Adrenal gland (tissue), 12 donors: ENCODE data around the gene USP3. TPM values are rescaled to one million over a fixed set of nuclear protein-coding genes. Genes with fewer than 3 reads are reported as not detected.

Experiments used
- DNase-seq, 7 donors: peaks; one replicate each; pipeline ENCODE4 v3.0.0-alpha.2; 2019 to 2020
- H3K27ac ChIP-seq, 5 donors: fragments of 200-600 bp; sonication (generic) in 4 of 5; 1 replicate in 3 of 5; 2 replicates in 2 of 5; pipeline versions ENCODE4 v1.5.1 to v1.8.0; 2016 to 2020; ENCODE audit warnings: mild to moderate bottlenecking in 1 of 5
- H3K27me3 ChIP-seq: fragments of 200-600 bp; 2 replicates; pipeline ENCODE4 v1.8.0; 2021
- H3K36me3 ChIP-seq, 2 donors: fragments of 200-600 bp; replicated peaks in 1 of 2; 1 replicate in 1 of 2; 2 replicates in 1 of 2; pipeline versions ENCODE4 v1.5.1 to v1.8.0; 2018 to 2022
- H3K4me1 ChIP-seq, 2 donors: fragments of 200-600 bp; replicated peaks in 1 of 2; 1 replicate in 1 of 2; 2 replicates in 1 of 2; pipeline versions ENCODE4 v1.5.1 to v1.8.0; 2018 to 2021
- H3K4me3 ChIP-seq, 4 donors: fragments of 200-600 bp; sonication (generic) in 3 of 4; one replicate each; pipeline ENCODE4 v1.5.1; 2016 to 2018
- H3K9me3 ChIP-seq, 3 donors: fragments of 200-600 bp; sonication (generic) in 1 of 3; replicated peaks in 1 of 3; 1 replicate in 2 of 3; 2 replicates in 1 of 3; pipeline versions ENCODE4 v1.5.1 to v1.8.0; 2016 to 2021
- CTCF ChIP-seq, 6 experiments: fragments of 450-650 bp in 4 of 6; fragments of 200-600 bp in 2 of 6; sonication (generic) in 1 of 6; IDR thresholded peaks; 1 replicate in 5 of 6; 2 replicates in 1 of 6; pipeline versions ENCODE4 v1.5.1 to v1.8.0; 2016 to 2021; ENCODE audit warnings: antibody characterized with exemption in 6 of 6, mild to moderate bottlenecking in 2 of 6, moderate library complexity in 1 of 6
- POLR2A ChIP-seq, 2 donors: fragments of 450-650 bp; IDR thresholded peaks; one replicate each; pipeline ENCODE4 v1.6.1; 2017; ENCODE audit warnings: antibody characterized with exemption in 2 of 2, mild to moderate bottlenecking in 2 of 2, moderate library complexity in 1 of 2
- WGBS, 4 donors: extraction: QIAGEN DNeasy Blood & Tissue Kit in 2 of 4; methylation state at CpG; one replicate each; pipeline versions ENCODE4 v1.1.5 to v1.1.7; 2013 to 2017; 5-methylcytosine and 5-hydroxymethylcytosine counted together
- intact Hi-C, 2 donors: fragments of 100-400 bp; cut with DNase I; formaldehyde crosslinking; loops; one replicate each; pipeline versions ENCODE4 v1.14.1 to v1.15.0; 2022 to 2023
- polyA plus RNA-seq, 3 donors: library from polyadenylated mRNA; stranded (reverse); fragments of 200-250 nt in 2 of 3; fragments of 350-450 nt in 1 of 3; fragmentation: Illumina TruSeq in 1 of 3; extraction: RNeasy Lipid Tissue Mini Kit (QIAGEN cat#74804) in 1 of 3; gene quantifications; one replicate each; pipeline ENCODE4 v1.2.3, GENCODE V29; 2013 to 2014
- total RNA-seq, 9 donors: library from RNA; depleted of rRNA in 4 of 9; stranded (reverse); fragments of >200 nt in 4 of 9; fragments of 120-200 nt in 1 of 9; fragmentation: NEBNext Ultra II Directional in 1 of 9; extraction: Animal tissue kit (Norgen Biotek cat#: 25700) in 1 of 9; gene quantifications; one replicate each; pipeline versions ENCODE4 v1.1.0 to v1.2.4, GENCODE V29; 2013 to 2023
- donor health status: healthy with polysubstance abuse.
- donor health status: Bipolar disorder and iron deficiency.
- donor health status: DM: yes; HTN: yes; CAD: no.
- donor health status: DM: no; HTN: no; CAD: no.
- donor health status: DM: no; HTN: no; CAD: no.
- donor health status: DM: yes; HTN: yes; CAD: no.

The USP3 gene
- total and polyA plus RNA-seq, 12 donors = 23.0 to 55.0 (median 35.5) TPM

GRCh38 chr15:63540449-63540848 lies 36.1 kb downstream of the USP3 start:
- H3K36me3 ChIP-seq = no peaks in the 10 kb centered on the region
- no peak overlapping the region for H3K27ac ChIP-seq
- TF ChIP-seq POLR2A (IDR thresholded peaks at IDR 0.05) = no peak
- TF ChIP-seq CTCF (IDR thresholded peaks at IDR 0.05) = no peak
- no peak overlapping the region for H3K4me3 ChIP-seq
- 73 to 80% (median 79%) methylated on average over 4 of the region's 4 CpGs for WGBS, 4 donors
- intact Hi-C loops = no loop called here
- H3K27me3 ChIP-seq = no peaks in the 10 kb centered on the region
- no peaks in the 10 kb centered on the region for H3K9me3 ChIP-seq
- no peak for DNase-seq
- peaks cover 0 to 24% of the 10 kb centered on the region in 2 donors for H3K4me1 ChIP-seq

- intact Hi-C loops = no loop called here
- peaks cover 0 to 24% of the 10 kb centered on the region in 2 donors for H3K4me1 ChIP-seq
- no peaks in the 10 kb centered on the region for H3K9me3 ChIP-seq
- H3K27ac ChIP-seq = no peak overlapping the region
- WGBS, 4 donors = 66 to 69% (median 67%) methylated on average over 5 of the region's 5 CpGs
- H3K27me3 ChIP-seq = no peaks in the 10 kb centered on the region
- TF ChIP-seq CTCF (IDR thresholded peaks at IDR 0.05) (no peak), POLR2A (IDR thresholded peaks at IDR 0.05) (no peak)
- H3K4me3 ChIP-seq = no peak overlapping the region
- no peak for DNase-seq
- H3K36me3 ChIP-seq = no peaks in the 10 kb centered on the region
Observed at GRCh38 chr15:63544258-63545026, 40.0 kb downstream of the USP3 start.

GRCh38 chr15:63545520-63545919 lies 41.1 kb downstream of the USP3 start:
- intact Hi-C loops = no loop called here

DNA sequence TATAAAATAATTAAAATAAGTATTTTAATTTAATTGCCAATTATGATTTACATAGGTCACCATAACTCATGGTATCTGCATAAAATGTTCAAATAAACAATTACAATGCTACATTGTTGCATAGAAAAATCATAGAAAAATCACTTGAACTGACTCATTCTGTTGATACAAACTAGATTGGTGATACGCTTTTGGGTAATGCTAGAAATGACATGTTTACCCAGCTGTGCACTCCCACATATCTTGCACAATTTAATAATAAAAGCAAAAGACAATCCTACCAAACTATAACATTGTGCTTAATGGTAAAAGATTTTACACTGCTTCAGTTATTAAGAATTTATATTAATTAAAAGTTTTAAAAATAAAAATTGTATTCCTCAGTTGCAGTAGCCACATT lies 47.0 kb downstream of the USP3 start:
- Histone ChIP-seq H3K27me3 (no peaks in the 10 kb centered on the region), H3K27ac (no peak overlapping the region), H3K9me3 (no peaks in the 10 kb centered on the region), H3K36me3 (no peaks in the 10 kb centered on the region), H3K4me3 (no peak overlapping the region), H3K4me1 (peaks cover 19 to 23% of the 10 kb centered on the region in 2 donors)
- intact Hi-C loops = loop anchor here in 1 of 2 donors (10.0 kb wide), 1 partner anchor 47 kb away; the partner anchor contains the start of gene USP3
- no peak for TF ChIP-seq CTCF (IDR thresholded peaks at IDR 0.05)
- 73 to 82% (median 76%) methylated on average over 1 of the region's 1 CpG for WGBS, 4 donors
- DNase-seq = no peak

More at GRCh38 chr15:63545520-63545919, 41.1 kb downstream of the USP3 start:
- Histone ChIP-seq H3K27me3 (no peaks in the 10 kb centered on the region), H3K4me3 (no peak overlapping the region), H3K36me3 (no peaks in the 10 kb centered on the region), H3K4me1 (peaks cover 0 to 21% of the 10 kb centered on the region in 2 donors), H3K27ac (no peak overlapping the region), H3K9me3 (no peaks in the 10 kb centered on the region)
- no peak for DNase-seq
- TF ChIP-seq POLR2A (IDR thresholded peaks at IDR 0.05) = no peak
- TF ChIP-seq CTCF (IDR thresholded peaks at IDR 0.05) = no peak
- WGBS, 4 donors = 96 to 98% (median 97%) methylated on average over 10 of the region's 10 CpGs
